MM.1S (cell line): Measurements from ENCODE around the gene FOXN4.

ENCODE experiments used
- EZH2 ChIP-seq: fragments of 300-600 bp; sonication (generic); optimal IDR thresholded peaks from 2 replicates; pipeline ENCODE3; 2017; ENCODE audit warnings: low read depth, mild to moderate bottlenecking, antibody characterized with exemption, low read length, mixed read lengths
- EZH2phosphoT487 ChIP-seq: fragments of 300-600 bp; sonication (generic); IDR thresholded peaks from 2 replicates; pipeline ENCODE4 v1.6.1; 2018; ENCODE audit warnings: antibody characterized with exemption, low read length
- TF ChIP-seq, protein P1 (sequence below): fragments of 300-600 bp; sonication (generic); IDR thresholded peaks from 2 replicates; pipeline ENCODE4 v1.5.1; 2016; ENCODE audit warnings: antibody characterized with exemption, low read length, mixed read lengths

DNA sequence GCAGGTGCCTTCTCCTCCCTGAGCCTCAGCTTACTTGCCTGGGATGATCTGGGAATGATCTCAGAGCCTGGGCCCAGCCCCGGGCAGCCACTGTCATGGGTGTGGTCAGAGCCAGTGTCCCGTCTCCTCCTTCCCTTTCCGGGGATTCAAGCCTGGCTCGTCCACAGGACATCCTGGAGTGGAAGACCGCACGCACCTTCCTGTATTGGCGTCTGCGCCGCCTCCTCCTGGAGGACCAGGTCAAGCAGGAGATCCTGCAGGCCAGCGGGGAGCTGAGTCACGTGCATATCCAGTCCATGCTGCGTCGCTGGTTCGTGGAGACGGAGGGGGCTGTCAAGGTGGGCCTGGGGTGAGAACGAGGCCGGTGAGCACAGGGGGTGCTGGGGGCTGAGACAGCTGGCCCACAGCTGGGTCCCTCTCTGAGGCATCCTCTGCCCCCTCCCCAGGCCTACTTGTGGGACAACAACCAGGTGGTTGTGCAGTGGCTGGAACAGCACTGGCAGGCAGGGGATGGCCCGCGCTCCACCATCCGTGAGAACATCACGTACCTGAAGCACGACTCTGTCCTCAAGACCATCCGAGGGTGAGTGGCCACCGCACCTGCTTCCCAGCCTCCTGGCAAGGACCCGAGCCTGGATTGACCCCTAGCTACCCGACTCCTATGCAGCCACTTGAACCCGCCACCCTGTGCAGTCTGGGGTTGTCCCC, 44.0 kb downstream of the FOXN4 start:
- TF ChIP-seq, protein P1, sequence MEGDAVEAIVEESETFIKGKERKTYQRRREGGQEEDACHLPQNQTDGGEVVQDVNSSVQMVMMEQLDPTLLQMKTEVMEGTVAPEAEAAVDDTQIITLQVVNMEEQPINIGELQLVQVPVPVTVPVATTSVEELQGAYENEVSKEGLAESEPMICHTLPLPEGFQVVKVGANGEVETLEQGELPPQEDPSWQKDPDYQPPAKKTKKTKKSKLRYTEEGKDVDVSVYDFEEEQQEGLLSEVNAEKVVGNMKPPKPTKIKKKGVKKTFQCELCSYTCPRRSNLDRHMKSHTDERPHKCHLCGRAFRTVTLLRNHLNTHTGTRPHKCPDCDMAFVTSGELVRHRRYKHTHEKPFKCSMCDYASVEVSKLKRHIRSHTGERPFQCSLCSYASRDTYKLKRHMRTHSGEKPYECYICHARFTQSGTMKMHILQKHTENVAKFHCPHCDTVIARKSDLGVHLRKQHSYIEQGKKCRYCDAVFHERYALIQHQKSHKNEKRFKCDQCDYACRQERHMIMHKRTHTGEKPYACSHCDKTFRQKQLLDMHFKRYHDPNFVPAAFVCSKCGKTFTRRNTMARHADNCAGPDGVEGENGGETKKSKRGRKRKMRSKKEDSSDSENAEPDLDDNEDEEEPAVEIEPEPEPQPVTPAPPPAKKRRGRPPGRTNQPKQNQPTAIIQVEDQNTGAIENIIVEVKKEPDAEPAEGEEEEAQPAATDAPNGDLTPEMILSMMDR = no peak
- TF ChIP-seq EZH2 (no peak), EZH2phosphoT487 (no peak)
